ENCODE results near the gene CNOT8.

- TF ChIP-seq EZH2phosphoT487 (IDR thresholded peaks at IDR 0.05; ENCODE audit: borderline replicate concordance) (no peak), SIN3A (IDR thresholded peaks at IDR 0.05; ENCODE audit: low read depth) (no peak), POLR2A (IDR thresholded peaks at IDR 0.05; ENCODE audit: borderline replicate concordance, extremely low read depth, insufficient read depth, insufficient read length) (no peak), EZH2 (IDR thresholded peaks at IDR 0.05) (no peak), RAD21 (IDR thresholded peaks at IDR 0.05; ENCODE audit: low read depth) (no peak), POLR2AphosphoS5 (IDR thresholded peaks at IDR 0.05; ENCODE audit: low read depth, low read length) (no peak), CEBPB (IDR thresholded peaks at IDR 0.05; ENCODE audit: low read depth) (no peak), SRF (IDR thresholded peaks at IDR 0.05; ENCODE audit: low read depth) (no peak)
- TF ChIP-seq, protein P1, sequence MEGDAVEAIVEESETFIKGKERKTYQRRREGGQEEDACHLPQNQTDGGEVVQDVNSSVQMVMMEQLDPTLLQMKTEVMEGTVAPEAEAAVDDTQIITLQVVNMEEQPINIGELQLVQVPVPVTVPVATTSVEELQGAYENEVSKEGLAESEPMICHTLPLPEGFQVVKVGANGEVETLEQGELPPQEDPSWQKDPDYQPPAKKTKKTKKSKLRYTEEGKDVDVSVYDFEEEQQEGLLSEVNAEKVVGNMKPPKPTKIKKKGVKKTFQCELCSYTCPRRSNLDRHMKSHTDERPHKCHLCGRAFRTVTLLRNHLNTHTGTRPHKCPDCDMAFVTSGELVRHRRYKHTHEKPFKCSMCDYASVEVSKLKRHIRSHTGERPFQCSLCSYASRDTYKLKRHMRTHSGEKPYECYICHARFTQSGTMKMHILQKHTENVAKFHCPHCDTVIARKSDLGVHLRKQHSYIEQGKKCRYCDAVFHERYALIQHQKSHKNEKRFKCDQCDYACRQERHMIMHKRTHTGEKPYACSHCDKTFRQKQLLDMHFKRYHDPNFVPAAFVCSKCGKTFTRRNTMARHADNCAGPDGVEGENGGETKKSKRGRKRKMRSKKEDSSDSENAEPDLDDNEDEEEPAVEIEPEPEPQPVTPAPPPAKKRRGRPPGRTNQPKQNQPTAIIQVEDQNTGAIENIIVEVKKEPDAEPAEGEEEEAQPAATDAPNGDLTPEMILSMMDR (IDR thresholded peaks at IDR 0.05 in 2 of 3, conservative IDR thresholded peaks at IDR 0.05 in 1 of 3; ENCODE audit: borderline replicate concordance in 1 of 3, insufficient read depth in 1 of 3, low read depth in 2 of 3, low read length in 2 of 3), result no peak
Measured at GRCh38 chr5:154917757-154918156, 59.3 kb downstream of the CNOT8 start.
